G401.6 (cell line): ENCODE data around the gene MRM1.
"Not testable (repeated sequence)": the region's sequence is repeated elsewhere in the genome, so short reads cannot be mapped to it uniquely, and the experiment has no call there.

ENCODE experiments used
- FAIRE-seq: peaks from 2 replicates; lab custom pipeline; 2012; peaks lifted over from hg19 to GRCh38; lab: Jason Lieb, UNC

Gene MRM1

DNA sequence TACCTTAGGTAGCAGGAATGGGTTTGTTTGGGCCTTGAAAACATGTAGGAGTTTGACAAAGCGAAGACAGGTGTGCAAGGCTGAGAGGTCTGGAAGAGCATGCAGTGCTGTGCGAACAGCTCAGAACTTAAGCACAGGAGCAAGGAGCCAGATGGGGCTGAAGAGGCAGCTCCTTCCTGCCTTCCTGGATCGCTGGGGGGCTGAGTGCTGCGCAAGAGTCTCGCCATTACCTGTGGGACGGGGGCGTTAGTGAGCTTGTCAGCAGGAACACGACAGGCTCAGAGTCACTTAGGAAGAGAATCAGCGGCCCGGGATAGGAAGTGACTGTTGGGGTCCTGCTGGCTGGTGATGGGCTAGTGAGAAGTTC is 464 bp upstream of the MRM1 start:
- FAIRE-seq: no peak

DNA sequence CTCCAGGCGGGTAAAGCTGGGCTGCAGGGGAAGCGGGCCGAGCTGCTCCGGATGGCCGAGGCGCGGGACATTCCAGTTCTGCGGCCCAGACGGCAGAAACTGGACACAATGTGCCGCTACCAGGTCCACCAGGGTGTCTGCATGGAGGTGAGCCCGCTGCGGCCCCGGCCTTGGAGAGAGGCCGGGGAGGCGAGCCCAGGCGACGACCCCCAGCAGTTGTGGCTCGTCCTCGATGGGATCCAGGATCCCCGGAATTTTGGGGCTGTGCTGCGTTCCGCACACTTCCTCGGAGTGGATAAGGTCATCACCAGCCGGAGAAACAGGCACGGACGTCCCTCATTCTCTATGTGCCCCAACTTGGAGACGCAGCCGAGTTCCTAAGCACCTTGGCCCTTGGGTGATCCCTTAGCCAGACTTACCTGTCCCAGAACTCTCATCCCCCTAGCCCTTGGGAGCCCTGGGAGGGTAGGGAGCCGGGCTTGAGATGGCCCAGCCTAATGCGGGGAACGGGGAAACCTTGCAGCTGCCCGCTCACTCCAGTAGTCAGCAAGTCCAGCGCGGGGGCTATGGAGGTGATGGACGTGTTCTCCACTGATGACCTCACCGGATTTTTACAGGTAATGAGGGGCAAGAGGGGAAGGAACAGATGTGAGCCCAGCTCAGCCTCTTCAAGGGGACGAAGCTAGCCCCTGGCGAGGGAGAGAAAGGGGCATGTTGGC is 806 bp downstream of the MRM1 start:
- FAIRE-seq: no peak

DNA sequence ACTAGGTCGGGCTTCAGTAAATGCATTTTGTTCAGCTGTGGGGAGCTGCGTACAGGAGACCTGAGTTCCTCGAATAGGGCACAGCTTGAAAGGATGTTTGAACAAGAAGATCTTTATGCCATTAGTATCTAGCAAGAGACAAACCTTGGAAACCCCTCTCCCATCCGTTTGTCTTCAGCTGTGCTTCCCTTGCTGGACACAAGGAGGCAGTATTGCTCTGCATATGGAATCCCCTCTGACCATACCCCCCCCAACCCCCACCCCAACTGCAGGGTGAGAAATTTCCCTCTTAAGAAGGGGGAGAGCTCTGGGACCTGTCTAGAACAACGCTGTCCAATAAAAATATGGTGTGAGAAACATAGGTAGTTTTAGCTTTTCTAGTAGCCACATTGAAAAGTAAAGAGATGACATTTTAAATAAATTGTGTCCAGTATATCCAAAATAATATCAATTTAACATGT is 1.6 kb downstream of the MRM1 start:
- FAIRE-seq: no peak

DNA sequence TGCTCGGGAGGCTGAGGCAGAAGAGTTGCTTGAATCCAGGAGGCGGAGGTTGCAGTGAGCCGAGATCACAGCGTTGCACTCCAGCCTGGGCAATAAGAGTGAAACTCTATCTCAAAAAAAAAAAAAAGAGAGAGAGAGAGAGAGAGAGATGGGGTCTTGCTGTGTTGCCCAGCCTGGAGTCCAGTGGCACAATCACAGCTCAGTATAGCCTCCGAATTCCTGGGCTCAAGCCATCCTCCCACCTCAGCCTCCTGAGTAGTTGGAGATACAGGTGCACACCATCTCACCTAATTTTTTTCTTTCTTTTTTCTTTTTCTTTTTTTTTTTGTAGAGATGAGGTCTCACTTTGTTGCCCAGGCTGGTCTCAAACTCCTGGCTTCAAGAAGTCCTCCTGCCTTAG is 3.6 kb downstream of the MRM1 start:
- not testable (repeated sequence) for FAIRE-seq

DNA sequence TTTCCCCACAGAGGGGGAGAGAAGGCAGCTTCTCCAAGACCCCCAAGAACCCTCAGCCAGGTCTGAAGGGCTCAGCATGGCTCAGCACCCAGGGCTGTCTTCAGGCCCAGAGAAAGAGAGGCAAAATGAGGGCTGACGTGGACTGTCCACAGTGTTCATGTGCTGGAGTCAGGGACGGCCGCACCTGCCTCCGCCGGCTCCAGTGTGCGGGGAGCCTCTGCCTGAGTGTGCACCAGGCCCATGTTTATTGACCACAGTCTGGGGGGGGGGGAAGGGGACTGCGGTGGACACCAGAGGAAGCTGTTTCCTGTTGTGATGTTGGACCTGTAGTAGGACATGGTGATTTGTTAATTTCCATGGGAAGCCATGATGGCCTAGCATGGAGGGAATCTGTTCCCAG is 6.9 kb downstream of the MRM1 start:
- no peak for FAIRE-seq

DNA sequence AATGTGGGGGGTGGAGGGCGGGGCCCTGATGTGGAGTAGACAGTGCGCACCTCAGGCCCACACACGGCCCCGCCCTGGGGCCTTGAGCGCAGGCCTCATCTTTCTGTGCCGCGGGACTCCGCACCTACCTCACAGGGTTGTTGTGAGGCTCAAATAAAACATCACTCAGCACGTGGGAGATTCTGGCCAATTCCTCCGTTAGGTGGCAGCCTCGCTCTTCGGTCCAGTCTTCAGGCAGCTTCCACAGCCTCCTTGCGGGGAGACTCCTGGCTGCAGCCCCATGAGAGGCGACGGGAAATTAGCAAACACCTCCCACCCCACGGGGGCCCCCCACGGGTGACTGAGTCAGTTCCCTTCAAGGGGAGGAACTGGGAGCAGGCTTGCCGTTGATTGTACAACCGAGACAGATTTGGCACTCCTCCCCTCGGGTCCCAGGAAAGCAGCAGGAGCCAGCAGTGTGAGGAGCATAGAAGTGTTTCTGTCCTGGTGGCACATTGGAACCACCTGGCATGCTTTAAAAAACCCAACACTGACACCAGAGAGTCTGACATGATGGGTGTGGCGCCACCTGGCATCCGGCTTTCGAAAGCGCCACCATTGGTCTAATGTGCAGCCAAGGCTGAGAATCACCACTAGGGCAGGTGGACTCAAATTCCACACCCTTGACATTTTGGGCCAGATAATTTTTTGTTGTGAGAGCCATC is 7.6 kb downstream of the MRM1 start:
- no peak for FAIRE-seq

DNA sequence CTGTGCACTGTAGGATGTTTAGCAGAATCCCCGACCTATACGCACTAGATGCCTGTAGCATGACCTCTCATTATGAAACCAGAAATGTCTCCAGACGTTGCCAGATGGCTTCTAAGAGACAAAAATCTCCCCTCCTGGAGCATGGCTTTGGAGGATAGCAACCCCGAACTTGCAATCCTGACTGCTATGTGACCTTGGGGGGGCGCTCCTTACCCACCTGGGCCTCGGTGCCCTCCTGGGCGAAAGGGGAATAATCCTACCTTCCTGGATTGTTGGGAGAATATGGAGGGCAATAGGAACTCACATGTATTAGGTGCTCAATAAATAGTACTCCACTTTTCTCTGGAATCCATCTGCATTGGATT is 8.1 kb downstream of the MRM1 start:
- no peak for FAIRE-seq

DNA sequence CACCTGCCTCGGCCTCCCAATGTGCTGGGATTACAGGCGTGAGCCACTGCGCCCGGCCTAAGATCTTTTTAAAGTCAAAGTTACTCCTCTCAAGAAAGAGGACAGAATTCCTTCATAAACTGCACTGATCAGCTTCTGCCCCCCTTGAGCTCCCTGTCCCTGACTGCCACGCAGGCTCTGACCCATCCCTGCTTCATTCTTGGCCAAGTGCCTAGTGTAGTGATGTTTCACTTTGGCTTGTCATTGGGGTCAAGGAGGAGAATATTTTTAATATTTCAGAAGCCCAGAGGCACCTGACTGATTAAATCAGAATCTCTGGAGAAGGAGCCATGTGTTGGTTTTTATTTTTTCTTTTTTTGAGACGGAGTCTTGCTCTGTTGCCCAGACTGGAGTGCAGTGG is 9.1 kb downstream of the MRM1 start:
- no peak for FAIRE-seq

DNA sequence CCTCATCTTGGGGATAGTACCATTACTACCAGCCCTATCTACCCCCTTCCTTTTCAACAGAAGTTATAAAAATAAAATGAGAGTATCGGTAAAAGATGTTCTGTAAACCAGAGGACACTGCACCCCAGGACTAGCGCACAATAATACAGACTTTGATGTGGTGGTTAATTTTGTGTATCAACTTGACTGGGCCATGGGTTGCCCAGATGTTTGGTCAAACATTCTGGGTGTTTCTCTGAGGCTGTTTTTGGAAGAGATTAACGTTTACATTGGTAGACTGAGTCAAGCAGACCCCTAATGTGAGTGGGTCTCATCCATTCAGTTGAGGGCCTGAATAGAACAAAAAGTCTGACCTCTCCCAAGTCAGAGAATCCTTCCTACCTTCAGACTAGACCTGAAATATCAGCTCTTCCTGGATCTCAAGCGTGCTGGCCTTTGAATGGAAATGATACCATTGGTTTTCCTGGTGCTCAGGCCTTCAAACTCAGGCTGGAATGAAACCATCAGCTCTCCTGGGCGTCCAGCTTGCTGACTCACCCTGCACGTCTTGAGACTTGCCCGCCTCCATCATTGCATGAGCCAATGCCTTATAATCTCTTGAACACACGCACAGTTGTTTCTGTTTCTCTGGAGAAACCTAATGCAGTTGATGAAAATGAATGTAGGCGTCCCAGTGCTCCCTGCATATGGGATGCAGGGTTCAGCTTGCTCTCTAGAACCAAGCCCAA is 10.1 kb downstream of the MRM1 start:
- FAIRE-seq: no peak

DNA sequence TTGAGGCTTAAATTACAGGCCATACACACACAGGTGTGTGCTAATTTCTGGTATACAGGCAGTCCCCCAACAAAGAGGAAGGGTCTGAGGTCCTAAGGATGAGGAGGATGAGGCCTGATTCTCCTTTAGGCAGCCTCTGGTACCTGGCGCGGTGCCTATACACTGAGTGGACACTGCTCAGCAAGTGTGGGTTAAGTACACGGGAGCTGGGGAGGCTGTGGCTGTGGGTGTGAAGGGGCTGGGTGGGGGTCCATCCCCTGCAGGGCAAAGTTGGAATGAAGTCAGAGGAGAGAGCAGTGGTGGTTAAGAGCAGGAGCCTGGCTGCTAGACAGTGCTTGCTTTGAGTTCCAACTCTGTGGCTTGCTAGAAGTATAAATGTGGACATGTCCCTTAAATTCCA is 10.9 kb downstream of the MRM1 start:
- no peak for FAIRE-seq

DNA sequence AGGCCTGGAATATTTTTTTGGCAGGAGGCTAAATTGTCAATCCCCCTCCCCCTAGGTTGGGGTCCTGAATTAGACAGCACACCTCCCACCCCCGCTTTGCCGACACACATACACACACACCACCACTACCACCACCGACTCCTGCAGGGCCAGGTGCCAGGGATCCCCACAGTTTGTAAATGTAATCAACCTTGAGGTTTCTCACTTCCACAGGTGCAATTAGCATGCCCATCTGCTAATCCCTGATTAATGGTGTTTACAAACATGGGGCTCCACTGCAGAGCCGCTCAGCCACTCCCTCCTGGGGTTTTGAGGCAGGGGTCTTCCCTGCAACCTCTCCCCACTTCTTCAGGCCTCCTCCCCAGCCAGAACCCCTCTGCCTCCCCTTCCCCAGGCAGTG is 11.8 kb downstream of the MRM1 start:
- FAIRE-seq: no peak

DNA sequence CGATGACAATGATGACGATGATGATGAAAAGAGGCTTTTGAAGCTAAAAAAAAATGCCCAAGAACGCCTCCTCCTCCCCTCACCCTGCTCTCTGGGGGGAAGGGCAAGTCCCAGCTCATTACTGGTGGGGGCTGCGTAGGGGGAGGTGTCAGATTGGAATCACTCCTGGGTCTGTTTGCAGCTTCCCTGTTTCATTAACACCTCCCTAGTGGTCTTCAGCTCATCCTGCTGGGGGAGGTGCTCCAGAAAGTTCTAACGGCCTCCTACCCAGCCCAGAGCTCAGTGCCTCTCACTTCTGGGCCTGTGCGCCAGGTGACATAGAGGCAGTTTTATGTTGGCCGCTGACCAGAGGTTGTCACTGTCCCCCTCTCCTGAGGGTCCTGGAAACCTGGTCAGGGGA is 12.7 kb downstream of the MRM1 start:
- no peak for FAIRE-seq

DNA sequence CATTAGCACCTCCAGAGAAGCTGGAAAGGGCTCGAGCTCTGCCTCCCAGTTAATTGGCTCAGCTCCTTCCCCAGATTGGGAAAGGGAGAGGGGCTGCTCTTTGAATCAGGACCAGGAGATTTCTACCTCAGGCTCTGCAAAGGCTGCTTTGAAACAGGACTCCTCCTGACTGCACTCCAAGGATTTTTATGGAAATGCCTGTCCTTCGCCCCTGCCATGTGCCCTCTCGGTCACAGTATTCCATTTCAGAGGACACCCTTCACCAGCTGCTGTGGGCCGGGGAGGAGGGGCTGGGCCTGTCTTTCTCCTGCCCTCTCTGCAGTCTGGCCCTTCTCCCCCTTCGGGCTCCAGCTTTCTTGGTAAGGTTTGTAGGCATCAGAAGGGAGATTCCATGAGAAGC is 13.6 kb downstream of the MRM1 start:
- FAIRE-seq: no peak

DNA sequence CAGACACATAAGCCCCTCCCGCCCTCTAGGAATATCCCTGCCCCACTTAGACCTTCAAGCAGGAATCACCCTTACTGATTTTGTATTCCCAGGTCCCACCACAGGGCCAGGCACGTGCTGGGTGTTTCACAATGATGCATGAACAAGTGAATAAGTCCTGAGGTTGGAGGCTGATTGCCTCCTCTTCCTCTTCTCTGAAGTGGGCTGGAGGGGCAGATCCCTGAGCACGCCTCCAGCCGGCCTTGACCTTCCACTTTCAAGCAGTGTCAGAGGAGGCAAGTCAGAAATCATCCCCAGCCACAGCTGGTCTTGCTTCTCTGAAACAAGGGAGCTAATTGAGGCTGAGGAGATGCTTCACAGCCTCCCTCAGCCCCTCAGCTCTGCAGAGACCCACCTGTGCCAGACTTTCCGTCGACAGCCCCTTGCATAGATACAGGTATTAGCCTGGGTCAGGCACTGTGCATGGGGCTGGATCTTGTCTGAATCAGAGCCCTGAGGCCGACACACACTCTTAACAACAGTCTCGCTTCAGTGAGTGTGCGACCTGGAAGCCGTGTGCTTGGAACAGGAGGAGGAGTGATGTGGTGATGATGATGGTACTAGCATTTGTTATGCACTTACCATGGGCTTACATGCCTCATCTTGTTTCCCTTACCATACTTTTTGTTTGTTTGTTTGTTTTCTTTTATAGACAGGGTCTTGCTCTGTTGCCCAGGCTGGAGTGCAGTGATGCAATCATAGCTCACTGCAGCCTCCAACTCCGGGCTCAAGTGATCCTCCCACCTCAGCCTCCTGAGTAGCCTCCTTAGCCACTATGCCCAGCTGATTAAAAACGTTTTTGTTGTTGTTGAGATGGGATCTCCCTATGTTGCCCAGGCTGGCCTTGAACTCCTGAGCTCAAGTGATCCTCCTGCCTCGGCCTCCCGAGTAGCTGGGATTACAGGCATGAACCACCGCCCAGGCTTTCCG is 15.0 kb downstream of the MRM1 start:
- FAIRE-seq: no peak

DNA sequence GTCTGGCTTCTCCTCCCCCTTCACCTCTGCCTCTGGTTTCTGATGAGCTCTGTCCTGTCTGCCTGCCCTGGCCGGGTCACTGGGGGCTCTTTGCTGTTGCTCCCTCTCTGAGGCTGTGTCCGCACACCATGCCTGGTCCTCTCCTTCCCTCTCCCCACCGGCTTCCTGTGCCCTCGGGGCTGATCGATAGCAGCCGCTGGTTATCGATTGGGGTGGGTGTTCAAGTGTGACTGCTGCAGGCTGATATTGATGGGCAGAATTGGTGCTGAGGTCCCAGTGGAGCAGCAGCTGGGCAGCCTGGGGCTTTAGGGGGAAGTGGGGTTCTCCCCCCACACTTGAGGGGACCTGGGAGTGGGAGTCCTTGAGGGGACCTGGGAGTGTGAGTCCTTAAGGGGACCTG is 16.4 kb downstream of the MRM1 start:
- FAIRE-seq: no peak

DNA sequence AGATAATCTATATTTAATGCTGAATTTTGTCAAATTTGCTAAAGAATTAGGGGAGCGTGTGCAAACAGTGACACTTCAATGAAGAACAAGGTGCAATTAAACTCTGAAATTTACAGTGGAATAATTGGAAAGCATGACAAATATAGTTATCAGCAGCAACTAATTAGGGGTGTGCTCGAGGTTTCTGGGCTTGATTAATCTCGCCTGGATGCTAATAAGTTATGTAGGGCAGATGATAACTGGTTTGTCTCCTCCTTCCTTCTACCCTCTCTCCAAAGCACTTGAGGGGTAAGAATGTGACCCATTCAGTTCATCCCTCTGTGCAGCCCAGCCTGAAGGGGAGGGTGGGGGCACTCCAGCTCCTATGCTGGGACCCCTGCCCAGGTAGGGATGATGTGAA is 21.9 kb downstream of the MRM1 start:
- FAIRE-seq: no peak

DNA sequence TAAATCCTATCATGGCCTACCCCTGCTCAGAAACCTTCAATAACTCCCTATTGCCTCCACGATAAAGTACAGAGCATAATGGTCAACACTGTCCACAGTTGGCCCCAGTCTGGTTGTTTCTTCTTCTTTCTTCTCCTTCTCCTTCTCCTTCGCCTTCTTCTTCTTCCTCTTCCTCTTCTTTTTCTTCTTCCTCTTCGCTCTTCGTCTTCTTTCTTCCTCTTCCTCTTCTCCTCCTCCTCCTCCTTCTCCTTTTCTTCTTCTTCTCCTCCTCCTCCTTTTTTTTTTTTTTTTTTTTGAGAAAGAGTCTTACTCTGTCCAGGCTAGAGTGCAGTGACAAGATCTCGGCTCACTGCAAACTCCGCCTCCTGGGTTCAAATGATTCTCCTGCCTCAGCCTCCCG is 23.8 kb downstream of the MRM1 start:
- no peak for FAIRE-seq

DNA sequence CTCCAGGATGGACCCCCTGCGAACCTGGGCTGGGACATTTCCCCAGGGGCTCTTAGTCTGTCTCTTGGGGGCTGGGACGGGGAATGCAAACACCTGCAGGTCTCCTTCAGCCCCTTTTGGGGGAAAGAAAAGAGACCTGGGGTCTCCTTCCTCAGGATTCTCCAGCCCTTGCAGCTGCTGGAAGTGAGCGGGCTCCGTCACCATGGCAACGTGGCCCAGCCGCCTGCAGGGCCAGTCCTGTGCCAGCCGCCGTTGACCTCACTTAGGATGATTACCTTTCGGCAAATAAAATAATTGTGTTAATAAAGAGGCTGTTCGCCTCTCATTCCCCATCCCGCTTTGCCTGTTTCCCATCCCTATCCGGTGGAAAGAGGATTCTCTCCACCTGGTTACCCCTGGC is 25.7 kb downstream of the MRM1 start:
- no peak for FAIRE-seq

DNA sequence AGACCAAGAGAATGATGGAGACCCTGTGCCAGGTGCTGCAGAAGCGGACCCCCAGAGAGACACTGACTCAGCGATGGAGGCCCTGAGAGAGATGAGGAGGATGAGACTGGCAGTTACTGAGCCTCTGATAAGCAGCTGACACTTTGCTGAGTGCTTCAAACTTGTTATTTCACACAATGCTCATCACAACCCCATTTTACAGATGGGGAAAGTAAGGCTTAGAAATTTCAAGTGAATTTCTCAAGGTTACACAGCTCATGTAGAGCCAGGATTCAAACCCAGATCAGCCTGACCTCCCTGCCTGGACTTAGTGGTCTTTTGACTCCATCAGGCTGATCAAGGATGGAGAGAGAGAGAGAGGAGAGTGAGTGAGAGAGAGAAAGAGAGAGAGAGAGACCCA is 27.2 kb downstream of the MRM1 start:
- no peak for FAIRE-seq

DNA sequence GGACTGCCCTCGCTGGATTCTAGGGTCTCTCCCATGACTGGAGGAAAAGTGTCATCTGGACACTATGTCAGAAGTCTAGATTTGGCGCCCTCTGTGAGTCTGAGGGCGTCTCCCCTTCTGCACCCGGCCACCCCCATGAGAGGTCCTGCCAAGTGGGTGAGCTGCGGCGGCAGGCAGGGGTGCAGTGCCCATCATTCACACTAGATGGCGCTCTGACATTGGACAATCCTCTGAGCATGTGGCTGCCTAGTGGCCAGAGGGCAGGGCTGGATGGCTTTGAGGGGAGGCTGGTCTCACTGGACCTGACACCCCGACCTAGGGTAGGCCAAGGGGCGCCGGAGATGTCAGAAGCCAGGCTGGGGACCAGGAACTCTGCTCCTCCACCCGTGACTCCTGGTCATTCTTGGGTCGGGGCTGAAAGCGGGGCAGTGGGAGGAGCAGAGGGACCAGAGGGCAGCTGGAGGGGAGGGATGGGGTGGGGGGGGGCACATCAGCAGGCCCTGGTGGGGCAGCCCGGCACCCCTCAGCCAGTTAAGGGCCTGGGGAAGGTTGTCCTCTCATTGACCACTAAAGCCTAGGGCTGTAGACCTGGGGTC is 28.0 kb downstream of the MRM1 start:
- FAIRE-seq: no peak

DNA sequence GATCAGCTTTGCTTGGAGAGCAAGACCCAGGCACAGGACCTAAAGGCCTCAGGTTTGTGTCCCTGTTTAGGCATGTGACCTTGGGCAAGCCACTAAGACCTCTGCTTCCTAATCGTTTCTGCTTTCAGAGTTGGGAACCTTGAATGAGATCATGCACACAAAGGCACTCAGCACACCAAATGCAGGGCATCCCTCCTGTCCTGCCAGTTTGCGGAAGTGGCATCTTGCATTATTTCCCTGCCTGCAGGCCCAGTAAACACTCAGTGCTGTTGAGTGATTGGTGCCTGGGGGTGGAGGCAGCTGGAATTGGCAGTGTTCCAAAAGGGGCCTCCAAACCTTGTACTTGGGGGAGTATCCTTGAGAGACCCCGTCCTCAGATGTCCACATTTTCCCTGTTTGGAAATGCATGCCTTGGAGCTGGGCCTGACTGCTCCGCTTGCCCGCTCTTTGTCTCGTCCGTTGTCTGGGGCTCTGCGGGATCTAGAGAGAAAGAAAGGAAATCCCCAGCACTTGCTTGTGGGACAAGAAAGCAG is 28.7 kb downstream of the MRM1 start:
- no peak for FAIRE-seq

DNA sequence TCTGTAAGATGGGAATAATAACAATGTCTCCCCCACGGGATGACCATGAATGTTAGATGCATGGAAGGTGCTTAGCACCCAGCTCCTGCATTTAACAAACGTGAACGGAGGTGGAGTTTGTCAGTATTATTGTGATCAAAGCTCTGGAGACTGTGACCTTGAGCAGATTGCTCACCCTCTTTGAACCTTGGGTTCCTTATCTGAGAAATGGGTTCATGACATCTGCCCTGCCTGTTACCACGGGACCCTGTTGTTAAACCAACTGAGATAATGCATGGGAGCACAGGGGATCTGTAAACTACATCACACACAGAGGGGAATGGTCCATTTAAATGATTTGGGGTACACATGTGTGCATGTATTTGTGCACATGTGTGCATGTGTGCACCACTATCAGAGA is 29.6 kb downstream of the MRM1 start:
- no peak for FAIRE-seq
